HG03521 (cell line): ENCODE measurements around the gene MYO1D.
"Not testable (repeated sequence)": the region's sequence is repeated elsewhere in the genome, so short reads cannot be mapped to it uniquely, and the experiment has no call there.

ENCODE experiments used
- ATAC-seq: cut with Tn5 transposase; IDR thresholded peaks from one replicate; pipeline ENCODE4 v1.9.1; 2021; ENCODE audit warnings: mild to moderate bottlenecking, moderate library complexity; ENCODE audit not compliant: unreplicated experiment

MYO1D gene

DNA sequence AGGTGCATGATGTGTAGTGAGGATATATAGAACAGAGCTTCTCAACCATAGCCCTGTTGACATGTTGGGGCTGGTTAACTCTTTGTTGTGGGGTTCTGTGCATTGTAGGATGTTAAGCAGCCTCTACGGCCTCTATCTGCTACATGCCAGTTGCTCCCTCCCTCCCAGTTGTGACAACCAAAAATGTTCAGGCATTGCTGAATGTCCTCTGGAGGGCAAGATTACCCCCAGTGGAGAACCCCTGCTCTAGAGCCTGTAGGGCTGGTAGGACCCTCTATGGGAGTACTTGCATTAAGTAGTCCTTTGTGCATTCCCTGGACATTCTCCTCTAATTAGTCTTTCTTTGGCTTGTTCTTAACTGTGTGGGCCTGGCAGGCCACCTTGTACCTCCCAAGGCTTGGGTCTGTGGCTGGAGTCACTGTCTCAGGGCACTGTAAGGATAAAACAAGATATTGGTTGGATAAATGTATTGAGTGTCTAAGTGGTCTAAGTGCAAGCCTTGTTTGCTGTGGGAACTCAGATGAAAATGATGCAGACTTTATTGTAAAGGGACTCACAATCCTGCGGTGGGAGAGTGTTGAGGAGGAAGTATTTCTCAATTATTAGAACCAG, 19.8 kb upstream of the MYO1D start:
- no peak for ATAC-seq

DNA sequence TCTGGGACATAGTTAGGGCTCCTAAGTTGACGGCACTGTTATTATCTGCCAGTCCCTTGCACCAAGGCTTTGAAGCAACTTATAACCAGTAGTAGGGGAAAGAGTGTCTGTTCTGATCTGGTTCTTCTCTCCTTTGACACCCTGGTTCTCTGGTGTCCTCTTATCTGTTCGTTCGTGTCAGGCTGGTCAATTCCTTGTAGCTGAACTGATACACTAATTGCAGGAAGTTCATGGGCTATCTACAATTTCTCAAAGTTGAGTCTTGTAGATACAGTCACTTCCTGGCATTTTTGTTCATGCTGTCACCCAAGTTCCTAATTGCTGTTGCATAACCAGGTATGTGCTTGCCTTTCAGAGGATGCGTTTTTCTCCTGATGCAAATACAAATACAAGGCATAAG, 17.3 kb upstream of the MYO1D start:
- ATAC-seq: no peak

DNA sequence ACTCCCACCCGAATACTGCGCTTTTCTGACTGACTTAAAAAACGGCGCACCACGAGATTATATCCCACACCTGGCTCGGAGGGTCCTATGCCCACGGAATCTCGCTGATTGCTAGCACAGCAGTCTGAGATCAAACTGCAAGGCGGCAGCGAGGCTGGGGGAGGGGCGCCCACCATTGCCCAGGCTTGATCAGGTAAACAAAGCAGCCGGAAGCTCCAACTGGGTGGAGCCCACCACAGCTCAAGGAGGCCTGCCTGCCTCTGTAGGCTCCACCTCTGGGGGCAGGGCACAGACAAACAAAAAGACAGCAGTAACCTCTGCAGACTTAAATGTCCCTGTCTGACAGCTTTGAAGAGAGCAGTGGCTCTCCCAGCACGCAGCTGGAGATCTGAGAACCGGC, 10.5 kb upstream of the MYO1D start:
- ATAC-seq: not testable (repeated sequence)

DNA sequence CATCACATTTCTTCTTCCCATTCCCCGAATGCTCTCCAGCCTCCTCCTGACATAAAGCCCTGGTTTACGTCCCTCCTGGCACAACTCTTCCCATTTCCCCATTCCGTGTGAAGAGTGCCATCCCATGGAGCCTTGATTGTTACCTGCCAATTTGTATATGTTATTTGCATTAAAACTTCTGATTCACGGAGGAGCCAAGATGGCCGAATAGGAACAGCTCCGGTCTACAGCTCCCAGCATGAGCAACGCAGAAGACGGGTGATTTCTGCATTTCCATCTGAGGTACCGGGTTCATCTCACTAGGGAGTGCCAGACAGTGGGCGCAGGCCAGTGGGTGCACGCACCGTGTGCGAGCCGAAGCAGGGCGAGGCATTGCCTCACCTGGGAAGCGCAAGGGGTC, 10.0 kb upstream of the MYO1D start:
- ATAC-seq: not testable (repeated sequence)

DNA sequence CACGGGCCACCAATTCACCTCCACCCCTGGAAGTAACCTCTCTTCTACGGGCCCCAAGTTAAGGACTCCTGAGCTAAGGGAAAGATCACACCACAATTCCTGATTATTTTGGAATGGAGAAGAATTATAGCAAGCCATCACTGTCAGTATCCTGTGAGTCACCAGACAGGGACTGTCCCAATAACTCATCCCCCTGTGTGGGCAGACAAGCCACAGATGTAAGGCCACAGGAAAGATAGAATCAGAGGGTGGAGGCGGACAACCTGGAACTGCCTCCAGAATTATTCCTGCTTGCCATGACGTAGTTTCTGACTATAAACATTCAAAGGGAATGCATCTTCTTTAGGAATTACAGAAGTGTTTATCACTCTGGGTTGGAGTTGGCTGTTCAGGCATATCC, 5.8 kb upstream of the MYO1D start:
- no peak for ATAC-seq

DNA sequence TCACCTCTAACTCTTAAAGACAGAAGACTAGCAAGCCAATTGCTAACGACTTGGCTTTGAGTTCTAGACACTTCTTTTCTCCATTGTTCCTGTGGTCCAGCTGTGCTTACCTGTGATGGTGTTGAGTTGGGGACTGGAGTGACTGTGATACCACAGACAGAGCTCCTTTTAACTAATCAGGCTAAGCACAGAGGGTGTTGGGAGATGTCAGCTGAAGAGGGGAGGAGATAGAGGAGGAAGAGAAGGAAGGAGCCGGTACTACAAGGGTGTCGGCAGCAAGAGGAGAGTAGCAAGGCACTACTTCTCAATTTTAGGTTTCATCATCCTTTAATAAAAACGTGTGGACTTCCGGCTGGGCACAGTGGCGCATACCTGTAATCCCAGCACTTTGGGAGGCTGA, 5.1 kb upstream of the MYO1D start:
- no peak for ATAC-seq

DNA sequence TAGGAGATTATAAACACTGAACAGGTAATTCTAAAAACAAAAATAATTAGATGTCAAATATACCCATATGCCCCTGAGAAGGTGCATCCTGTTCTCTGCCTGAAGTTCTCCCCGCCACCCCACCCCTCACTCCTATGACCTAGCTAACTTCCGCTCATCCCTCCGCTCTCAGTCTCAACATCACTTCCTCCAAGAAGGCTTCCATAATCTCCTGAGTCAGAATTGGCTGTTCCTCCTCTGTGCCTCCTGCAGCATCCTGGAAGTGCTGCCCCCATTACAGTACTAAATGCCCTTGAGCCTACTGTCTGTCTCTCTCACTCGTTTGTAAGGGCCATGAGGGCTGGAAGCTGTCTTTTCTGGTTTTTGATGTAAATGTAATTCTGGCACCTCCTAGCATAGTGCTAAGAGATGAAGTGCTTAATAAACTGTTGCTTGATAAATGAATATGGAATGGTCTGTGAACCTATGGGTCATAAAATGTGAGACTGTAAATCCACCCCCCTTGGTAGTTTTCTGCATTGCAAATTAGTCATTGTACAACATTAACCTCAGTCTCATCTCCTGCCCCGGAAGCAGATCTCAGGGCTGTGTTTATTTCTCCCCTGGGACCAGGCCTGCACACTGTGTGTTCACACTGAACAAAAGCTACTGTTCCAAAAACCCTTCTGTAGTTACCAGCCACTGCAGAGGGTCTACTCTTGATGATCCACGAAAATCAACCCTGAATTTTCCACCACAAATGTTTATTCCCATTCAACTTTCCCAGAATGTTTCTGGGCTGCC, 3.9 kb upstream of the MYO1D start:
- no peak for ATAC-seq

DNA sequence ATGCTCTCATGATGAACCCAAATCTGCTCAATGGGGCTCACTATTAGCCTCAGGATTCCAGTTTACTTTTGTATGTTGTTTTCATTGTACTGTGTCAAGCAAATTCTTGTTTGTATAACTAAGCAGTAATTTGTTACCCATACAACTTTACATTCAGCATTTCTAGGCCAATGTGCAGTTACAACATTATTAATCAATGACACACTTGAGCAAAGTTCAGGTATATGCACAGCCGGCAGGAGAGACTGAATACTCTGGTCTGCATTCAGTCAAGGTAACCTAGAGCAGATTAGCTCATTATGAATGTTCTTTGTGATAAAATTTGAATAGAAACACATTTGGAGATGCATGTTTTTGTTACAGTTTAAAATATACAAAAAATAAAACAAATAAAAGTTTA, 2.2 kb upstream of the MYO1D start:
- no peak for ATAC-seq

DNA sequence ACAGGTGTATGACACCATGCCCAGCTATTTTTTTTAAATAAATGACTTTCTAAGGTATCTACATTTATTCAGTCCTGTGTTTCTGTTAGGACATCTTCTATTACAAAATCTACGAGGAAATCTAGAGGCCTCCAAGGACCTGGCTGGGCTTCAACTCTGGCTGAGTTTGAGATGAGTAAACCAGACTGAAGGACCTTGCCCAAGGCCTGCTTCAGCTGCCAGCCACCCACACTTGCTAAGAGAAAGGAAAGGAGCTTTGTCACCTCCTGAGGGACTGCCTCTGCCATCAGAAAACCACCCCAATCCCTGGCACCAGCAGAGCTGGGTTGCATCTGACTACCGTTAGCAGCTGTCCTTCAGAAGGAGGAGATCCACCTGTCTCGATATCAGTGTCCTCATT, 1.3 kb upstream of the MYO1D start:
- ATAC-seq: no peak

DNA sequence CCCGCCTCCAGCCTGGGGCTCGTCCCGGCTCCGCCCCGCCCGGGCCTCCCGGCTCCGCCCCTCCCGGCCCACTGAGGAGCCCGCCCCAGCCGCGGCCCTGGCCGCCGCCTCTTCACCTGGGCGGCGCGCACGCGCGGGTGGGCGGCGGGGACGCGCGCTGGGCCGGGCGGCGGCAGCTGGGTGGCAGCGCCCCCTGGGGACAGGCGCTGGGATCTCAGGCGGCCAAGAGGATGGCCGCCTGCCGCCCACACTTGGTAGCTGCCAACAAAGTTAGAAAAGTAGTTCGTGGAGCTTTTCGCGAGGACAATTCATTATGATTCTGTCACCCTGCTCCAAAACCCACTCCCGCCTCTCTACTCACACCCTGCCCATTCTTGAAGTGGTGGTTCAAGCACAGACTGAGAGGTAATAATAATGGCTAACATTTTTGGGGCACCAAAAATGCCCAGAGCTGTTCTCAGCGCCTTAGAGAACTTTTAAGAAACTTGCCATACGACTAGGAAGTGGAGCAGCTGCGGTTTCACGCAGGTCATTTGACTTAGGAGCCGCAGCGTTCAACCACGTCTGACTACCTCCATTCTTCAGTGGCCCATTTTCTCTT, 340 bp upstream of the MYO1D start:
- ATAC-seq: peak; percentile 86

DNA sequence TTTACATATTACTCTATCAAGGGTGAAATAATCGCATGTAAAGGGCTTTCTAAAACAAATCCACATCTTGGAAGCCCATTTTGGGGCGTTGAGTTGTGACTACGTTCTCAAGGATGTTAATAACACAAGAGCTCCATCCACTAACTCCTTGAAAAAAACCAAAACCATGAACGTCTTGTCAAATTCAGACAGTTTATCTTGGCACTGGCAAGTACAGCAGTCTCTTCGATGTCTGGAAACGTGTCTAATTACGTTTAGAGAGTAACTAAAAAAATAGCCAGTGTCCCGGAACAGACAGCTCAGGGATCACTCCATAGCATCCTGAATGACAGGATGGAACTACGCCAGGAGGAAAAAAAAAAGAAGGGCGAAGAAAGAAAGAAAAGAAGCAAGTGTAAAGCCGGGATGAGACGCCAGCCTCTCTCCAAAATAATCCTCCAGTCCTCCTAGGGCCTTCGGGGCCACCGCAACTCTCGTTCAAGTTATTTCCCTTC, 954 bp downstream of the MYO1D start:
- no peak for ATAC-seq

DNA sequence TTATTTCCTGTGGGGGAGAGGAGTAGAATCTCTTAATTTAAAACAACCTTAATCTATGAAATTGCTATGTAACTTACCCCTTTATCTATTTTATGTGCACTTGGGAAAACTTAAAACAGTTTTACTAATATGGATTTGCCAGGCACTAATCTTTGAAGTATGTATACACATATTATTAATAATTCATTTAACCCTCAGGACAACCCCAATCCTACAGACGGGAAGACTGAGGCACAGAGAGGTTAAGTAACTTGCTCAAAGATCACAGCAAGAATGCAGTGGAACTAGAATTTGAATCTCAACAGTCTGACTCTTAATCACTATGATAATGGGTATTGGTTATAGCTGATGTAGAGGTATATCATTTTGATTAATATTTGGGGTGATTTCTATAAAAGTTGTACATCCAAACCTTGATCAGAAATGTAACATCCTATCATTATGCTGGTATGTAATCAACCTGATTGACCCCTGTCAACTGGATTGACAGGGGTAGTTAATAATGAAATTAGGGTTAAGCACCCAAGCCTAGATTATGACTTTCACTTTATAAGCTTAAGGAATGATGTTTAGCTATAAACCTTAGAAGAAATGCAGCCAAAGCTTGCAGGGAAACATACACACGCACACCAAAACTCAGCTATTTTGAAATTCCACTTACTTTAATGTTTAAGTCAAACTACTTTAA, 1.6 kb downstream of the MYO1D start:
- ATAC-seq: no peak

DNA sequence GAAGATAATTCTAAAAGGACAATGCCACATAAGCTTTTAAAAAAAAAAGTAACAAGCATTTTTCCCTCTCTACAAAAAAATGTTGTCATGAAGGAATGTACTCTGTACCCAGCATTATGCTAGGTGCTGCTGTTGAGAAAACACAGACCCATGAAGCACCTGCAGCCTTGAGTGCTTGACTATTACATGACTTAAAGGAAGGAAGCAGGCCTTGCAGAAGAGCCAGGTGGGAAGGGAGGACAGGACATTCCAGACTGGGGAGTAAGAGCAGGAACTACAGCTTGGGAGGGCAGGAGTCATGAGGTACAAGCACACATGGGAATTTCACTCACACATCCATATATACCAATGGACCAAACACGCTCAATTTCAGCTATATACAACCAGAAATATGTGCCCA, 3.8 kb downstream of the MYO1D start:
- ATAC-seq: no peak

DNA sequence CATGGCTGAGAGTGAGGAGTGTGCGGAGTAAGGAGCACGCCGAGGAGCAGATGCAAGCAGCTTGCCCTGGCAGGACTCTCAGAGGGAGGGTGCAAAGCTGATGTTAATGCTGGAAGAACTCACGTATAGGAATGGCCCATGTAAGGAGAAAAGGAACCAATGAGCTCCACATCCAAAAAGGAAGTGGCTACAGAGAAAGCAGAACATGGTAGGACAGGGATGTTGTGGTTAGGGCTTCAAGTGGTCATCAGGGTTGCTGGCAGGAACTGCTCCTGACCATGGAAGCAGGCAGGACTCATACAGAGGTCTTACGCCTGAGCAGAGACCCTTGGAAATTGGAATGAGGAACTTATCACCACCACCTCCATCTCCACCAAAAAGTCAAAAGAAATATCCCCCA, 5.2 kb downstream of the MYO1D start:
- ATAC-seq: no peak

DNA sequence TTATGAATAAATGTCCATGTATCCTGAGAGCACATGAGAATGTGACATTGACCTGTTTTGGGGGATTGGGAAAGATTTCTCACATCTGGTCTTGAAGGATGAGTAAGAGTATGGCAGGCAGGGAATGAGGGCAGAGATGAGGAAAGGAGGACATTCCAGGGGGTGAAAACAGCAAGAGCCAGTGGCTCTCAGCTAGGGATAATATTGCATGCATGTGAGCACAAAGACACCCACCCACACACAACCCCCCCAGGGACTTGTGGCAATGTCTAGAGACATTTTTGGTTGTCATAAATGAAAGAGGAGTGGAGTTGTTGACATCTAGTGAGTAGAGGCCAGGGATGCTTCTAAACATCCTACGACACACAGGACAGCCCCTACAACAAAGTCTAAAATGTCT, 6.0 kb downstream of the MYO1D start:
- no peak for ATAC-seq

DNA sequence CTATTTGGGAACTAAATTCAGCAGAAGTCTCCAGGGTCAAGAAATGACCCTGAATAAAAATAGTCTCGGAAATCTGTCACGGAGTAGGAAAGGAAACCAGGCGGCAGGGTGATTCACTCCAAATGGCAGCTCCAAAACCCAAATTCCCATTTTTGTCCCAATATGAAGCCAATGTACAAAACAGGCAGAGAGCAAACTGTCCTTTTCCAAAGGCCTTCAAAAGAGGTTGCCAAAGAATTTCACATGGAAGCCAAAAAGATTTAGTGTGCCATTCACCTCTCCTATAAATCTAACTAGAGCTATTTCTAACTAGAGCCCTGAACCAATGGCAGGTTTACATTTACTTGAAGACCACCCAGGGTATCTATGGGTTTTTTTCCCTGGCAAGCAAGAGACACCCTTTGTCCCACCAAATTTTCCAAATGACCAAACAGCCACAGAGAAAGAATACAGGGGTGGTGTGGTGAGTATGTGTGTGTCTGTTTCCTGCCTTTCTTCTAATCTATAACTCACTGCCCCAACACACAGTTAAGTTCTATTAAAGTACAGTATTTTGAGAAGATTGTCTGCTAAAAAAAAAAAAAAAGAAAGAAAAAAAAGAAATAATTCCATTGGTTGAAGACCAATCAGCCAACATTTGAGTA, 6.8 kb downstream of the MYO1D start:
- no peak for ATAC-seq

DNA sequence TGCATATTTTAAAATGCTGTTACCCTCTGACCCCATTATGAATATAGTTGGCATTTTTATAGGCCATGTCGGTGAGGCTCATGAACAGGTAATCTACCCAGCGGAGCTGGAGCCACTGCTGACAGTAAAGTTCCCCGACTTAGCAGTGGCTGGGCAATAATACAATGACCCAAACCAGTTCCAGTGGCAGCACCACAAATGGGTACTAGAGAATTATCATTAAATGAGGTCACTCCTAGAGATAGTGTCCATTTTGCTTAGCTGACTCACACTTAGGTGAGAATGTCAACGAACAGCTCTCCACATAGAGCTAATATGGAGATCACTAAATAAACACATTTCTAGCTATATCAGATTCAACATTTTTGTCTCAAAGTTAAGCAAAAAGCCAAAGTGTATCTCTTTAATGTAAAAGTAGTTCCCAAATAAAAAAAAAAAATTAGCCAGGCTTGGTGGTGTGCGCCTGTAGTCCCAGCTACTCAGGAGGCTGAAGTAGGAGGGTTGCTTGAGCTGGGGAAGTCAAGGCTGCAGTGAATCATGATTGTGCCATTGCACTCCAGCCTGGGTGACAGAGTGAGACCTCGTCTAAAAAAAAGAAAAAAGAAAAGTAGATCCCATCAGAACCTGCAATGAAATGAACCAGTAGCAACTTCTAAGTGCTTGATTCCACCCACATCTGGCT, 7.4 kb downstream of the MYO1D start:
- no peak for ATAC-seq

DNA sequence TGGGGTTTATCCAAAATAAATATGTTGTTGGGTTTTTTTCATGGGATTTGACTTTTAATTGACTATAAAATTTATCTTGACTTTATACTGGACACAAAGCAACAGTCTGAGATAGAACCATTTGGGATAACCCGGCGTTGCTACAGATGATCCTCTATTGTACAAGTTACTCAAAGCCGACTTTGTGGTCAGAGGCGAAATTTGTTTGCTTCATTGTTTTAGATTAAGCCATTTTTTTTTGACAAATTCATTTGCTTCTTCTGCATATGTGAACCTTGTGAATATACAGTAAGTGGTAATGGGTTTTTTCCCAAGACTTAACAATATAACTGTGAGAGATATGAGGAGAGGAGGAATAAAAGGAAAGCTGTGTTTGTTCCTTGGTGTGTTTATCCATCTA, 11.8 kb downstream of the MYO1D start:
- ATAC-seq: no peak

DNA sequence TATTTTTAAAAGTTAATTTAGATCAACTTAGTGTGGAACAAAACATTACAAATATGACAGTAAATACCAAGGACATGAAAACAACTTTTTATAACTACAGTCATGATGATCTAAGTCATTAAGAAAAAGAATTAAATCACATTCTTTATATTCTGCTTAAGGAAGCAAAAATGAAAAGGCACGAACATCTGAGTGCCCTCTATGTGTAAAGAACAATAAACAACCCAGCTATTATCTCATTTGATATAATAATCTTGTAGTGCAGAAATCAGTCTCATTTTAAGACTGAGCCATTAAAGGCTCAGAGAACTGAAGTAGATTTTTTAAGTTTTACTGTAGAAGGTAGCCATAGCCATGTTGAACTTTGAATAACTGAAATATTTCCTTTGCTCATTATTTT, 13.4 kb downstream of the MYO1D start:
- no peak for ATAC-seq

DNA sequence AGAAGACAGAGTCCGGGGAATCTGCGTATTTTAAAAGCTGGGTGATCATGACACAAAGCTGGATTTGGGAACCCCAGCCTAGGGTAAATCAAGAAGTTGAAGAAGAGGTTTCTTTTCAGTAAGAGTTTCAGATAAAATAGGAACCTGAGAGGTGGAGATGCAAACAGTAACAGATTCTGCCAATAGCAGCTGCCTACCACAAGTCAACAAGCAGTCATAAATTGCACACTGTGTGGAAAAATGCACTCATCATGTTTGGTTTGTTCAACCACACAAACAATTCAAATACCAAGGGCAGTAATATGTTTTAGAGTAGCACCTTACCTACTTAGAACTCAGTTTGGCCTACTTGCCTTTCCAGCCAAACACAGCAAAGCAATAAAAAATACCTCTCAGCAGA, 14.0 kb downstream of the MYO1D start:
- ATAC-seq: no peak

DNA sequence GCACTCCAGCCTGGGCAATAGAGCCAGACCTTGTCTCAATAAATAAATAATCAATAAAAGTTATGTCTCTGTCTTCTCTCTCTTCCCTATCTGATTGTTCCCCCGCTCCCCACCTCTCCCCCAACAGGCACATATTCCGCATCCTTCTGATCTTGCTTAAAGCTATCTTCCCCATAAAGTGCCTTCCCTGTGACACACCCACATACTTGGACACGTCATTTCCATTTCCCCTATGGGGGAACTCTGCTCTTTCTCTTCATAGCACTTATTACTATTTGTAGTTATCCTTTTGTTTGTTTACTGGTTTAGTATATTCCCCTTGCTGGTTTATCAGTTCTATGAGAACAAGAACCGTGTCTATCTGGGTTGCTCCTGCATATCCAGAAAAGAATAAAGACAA, 14.9 kb downstream of the MYO1D start:
- ATAC-seq: no peak
